Peyer's patch (tissue), 4 donors: ENCODE data around the gene ATP6V0A1.

ENCODE experiments used
- POLR2A ChIP-seq, 2 donors: fragments of 450-650 bp; IDR thresholded peaks; one replicate each; pipeline ENCODE4 v1.5.1; 2017; ENCODE audit warnings: antibody characterized with exemption in 2 of 2, mild to moderate bottlenecking in 2 of 2, moderate library complexity in 2 of 2
- TF ChIP-seq, protein P1 (sequence below), 6 experiments: fragments of 450-650 bp in 4 of 6; fragments of 200-600 bp in 2 of 6; sonication (generic) in 1 of 6; IDR thresholded peaks; one replicate each; pipeline ENCODE4 v1.5.1; 2017 to 2019; ENCODE audit warnings: antibody characterized with exemption in 6 of 6, mild to moderate bottlenecking in 3 of 6, moderate library complexity in 1 of 6

DNA sequence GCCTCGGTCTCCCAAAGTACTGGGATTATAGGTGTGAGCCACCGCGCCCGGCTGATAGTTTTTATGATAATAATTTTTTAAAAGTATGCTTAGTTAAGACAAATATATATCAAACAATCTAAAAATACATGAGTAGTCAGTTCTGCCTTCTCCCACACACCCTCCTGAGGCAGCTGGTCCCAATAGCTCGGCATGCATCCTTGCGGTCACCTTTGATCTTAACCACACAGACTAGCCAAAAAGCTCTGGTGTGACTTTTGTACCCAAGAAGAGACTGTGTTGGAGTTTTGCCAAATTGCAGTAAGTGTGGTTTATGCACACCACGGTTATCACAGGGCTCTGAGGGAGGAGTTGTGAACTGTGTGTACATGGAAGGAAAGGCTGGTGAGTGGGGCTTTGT, 25.6 kb downstream of the ATP6V0A1 start:
- TF ChIP-seq, protein P1, sequence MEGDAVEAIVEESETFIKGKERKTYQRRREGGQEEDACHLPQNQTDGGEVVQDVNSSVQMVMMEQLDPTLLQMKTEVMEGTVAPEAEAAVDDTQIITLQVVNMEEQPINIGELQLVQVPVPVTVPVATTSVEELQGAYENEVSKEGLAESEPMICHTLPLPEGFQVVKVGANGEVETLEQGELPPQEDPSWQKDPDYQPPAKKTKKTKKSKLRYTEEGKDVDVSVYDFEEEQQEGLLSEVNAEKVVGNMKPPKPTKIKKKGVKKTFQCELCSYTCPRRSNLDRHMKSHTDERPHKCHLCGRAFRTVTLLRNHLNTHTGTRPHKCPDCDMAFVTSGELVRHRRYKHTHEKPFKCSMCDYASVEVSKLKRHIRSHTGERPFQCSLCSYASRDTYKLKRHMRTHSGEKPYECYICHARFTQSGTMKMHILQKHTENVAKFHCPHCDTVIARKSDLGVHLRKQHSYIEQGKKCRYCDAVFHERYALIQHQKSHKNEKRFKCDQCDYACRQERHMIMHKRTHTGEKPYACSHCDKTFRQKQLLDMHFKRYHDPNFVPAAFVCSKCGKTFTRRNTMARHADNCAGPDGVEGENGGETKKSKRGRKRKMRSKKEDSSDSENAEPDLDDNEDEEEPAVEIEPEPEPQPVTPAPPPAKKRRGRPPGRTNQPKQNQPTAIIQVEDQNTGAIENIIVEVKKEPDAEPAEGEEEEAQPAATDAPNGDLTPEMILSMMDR (IDR thresholded peaks at IDR 0.05), result no peak
- TF ChIP-seq POLR2A (IDR thresholded peaks at IDR 0.05), result no peak
